DOHH2 (cell line): Measurements from ENCODE around the gene ST3GAL5.

ENCODE experiments used
- EZH2phosphoT487 ChIP-seq: fragments of 200-600 bp; sonication (generic); IDR thresholded peaks from 2 replicates; pipeline ENCODE4 v1.6.1; 2017; ENCODE audit warnings: borderline replicate concordance, mild to moderate bottlenecking, antibody characterized with exemption, low read length, moderate library complexity, mixed read lengths
- TF ChIP-seq, protein P1 (sequence below): fragments of 200-600 bp; sonication (generic); IDR thresholded peaks from one replicate; pipeline ENCODE4 v1.5.1; 2014; ENCODE audit warnings: antibody characterized with exemption, mild to moderate bottlenecking, low read depth, low read length; ENCODE audit not compliant: poor library complexity, severe bottlenecking

DNA sequence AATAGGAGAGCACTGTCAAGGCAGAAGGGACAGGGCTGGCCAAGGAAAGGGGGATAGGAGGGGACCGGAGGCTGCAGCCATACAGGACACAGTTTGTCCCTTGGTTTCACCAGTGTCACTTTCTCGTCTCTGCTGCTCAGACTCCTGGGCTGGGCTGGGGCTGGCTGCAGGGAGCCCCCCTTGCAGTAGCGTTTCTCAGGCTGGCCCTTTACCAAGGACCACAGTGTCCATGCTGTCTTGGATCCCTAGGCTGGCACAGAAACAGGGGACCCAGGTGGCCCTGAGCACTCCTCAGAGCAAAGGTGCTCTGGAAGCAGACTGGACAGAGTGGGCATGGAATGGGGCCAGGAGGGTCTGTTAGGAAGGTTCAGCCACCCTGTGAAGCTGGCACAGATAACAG, 100.2 kb downstream of the ST3GAL5 start:
- TF ChIP-seq, protein P1, sequence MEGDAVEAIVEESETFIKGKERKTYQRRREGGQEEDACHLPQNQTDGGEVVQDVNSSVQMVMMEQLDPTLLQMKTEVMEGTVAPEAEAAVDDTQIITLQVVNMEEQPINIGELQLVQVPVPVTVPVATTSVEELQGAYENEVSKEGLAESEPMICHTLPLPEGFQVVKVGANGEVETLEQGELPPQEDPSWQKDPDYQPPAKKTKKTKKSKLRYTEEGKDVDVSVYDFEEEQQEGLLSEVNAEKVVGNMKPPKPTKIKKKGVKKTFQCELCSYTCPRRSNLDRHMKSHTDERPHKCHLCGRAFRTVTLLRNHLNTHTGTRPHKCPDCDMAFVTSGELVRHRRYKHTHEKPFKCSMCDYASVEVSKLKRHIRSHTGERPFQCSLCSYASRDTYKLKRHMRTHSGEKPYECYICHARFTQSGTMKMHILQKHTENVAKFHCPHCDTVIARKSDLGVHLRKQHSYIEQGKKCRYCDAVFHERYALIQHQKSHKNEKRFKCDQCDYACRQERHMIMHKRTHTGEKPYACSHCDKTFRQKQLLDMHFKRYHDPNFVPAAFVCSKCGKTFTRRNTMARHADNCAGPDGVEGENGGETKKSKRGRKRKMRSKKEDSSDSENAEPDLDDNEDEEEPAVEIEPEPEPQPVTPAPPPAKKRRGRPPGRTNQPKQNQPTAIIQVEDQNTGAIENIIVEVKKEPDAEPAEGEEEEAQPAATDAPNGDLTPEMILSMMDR, result no peak
- TF ChIP-seq EZH2phosphoT487, result no peak
